GM12878 (cell line): ENCODE data around the gene CSMD2. TPM values are rescaled to one million over a fixed set of nuclear protein-coding genes. Genes with fewer than 3 reads are reported as not detected.

ENCODE experiments used
- ATAC-seq: fragments of 200-7000 bp; cut with Tn5 transposase; 3 replicates; pipeline ENCODE4 v1.9.1; 2020; ENCODE audit warnings: mild to moderate bottlenecking, moderate library complexity
- BruUV-seq: library from RNA; stranded (reverse); fragments of 400-500 nt; replicated peaks from 2 replicates; lab custom pipeline; 2021; lab: Mats Ljungman, UMichigan
- CTCF ChIA-PET: fragments of 300-600 bp; sonication (Branson Sonifier 250); formaldehyde crosslinking; extraction: SDS; loops from one replicate; lab custom pipeline; 2021; ENCODE audit warnings: inconsistent platforms; lab: Yijun Ruan, JAX
- POLR2A ChIA-PET: fragments of 350-600 bp; formaldehyde crosslinking; extraction: SDS; loops from one replicate; lab custom pipeline; 2021; ENCODE audit warnings: inconsistent platforms; lab: Charles Lee
- RAD21 ChIA-PET: fragments of 300-600 bp; sonication (Branson Sonifier 250); formaldehyde crosslinking; loops from one replicate; lab custom pipeline; 2023; ENCODE audit warnings: antibody characterized with exemption; ENCODE audit not compliant: unreplicated experiment; lab: Charles Lee
- SMC1A ChIA-PET: fragments of 300-600 bp; sonication (Branson Sonifier 250); formaldehyde crosslinking; loops from one replicate; lab custom pipeline; 2023; ENCODE audit not compliant: unreplicated experiment, uncharacterized antibody; lab: Charles Lee
- DNase-seq: peaks from one replicate; pipeline ENCODE4 v3.0.0-alpha.2; 2011; ENCODE audit warnings: low read depth, low spot score
- FAIRE-seq: peaks from 3 replicates; lab custom pipeline; 2011; peaks lifted over from hg19 to GRCh38; lab: Jason Lieb, UNC
- H2AFZ ChIP-seq: 2 replicates; pipeline ENCODE4 v1.6.0; 2011; ENCODE audit warnings: low read depth, low read length, control low read depth; ENCODE audit not compliant: control insufficient read depth
- H3K27ac ChIP-seq: 2 replicates; pipeline ENCODE4 v1.5.1; 2011; ENCODE audit warnings: control low read depth; ENCODE audit not compliant: control insufficient read depth, insufficient read depth
- H3K27me3 ChIP-seq, 2 experiments: replicated peaks in 1 of 2; 2 replicates each; pipeline versions ENCODE4 v1.6.0 to v1.6.1; 2011; ENCODE audit warnings: low read length in 1 of 2; ENCODE audit not compliant: control insufficient read depth in 2 of 2, insufficient read depth in 2 of 2
- H3K36me3 ChIP-seq, 2 experiments: 2 replicates each; pipeline ENCODE4 v1.5.1; 2011; ENCODE audit warnings: low read length in 1 of 2; ENCODE audit not compliant: control insufficient read depth in 2 of 2, insufficient read depth in 2 of 2
- H3K4me1 ChIP-seq: 2 replicates; pipeline ENCODE4 v1.6.1; 2011; ENCODE audit warnings: mild to moderate bottlenecking, low read length, moderate library complexity, mixed read lengths; ENCODE audit not compliant: control insufficient read depth, insufficient read depth
- H3K4me2 ChIP-seq: 2 replicates; pipeline ENCODE4 v1.6.0; 2011; ENCODE audit warnings: control low read depth; ENCODE audit not compliant: control insufficient read depth, insufficient read depth
- H3K4me3 ChIP-seq: fragments of 200-600 bp; sonication (generic); 2 replicates; pipeline ENCODE4 v1.5.1; 2016
- H3K79me2 ChIP-seq: 2 replicates; pipeline ENCODE4 v1.6.0; 2011; ENCODE audit warnings: low read length; ENCODE audit not compliant: control insufficient read depth, insufficient read depth
- H3K9ac ChIP-seq: 2 replicates; pipeline ENCODE4 v1.8.0; 2011; ENCODE audit warnings: low read length, control low read depth, mixed read lengths; ENCODE audit not compliant: control insufficient read depth, insufficient read depth
- H3K9me3 ChIP-seq: replicated peaks from 3 replicates; pipeline ENCODE4 v1.5.1; 2011; ENCODE audit warnings: mild to moderate bottlenecking, low read length; ENCODE audit not compliant: control insufficient read depth, insufficient read depth
- H4K20me1 ChIP-seq: 2 replicates; pipeline ENCODE4 v1.6.0; 2011; ENCODE audit not compliant: control insufficient read depth, insufficient read depth
- BCL11A ChIP-seq: IDR thresholded peaks from 2 replicates; pipeline ENCODE4 v1.6.1; 2011; ENCODE audit warnings: low read depth, low read length
- FOXM1 ChIP-seq: IDR thresholded peaks from 2 replicates; pipeline ENCODE4 v1.6.1; 2012; ENCODE audit warnings: low read depth, mild to moderate bottlenecking, inconsistent platforms, low read length, moderate library complexity
- LARP7 ChIP-seq: fragments of 450-650 bp; IDR thresholded peaks from 2 replicates; pipeline ENCODE4 v1.6.1; 2017; ENCODE audit warnings: mild to moderate bottlenecking
- MTA2 ChIP-seq: fragments of 450-650 bp; IDR thresholded peaks from 2 replicates; pipeline ENCODE4 v1.6.1; 2016; ENCODE audit warnings: low read depth, mild to moderate bottlenecking, moderate library complexity
- NR2C2 ChIP-seq: IDR thresholded peaks from 2 replicates; pipeline ENCODE4 v1.6.1; 2011; ENCODE audit warnings: borderline replicate concordance, low read depth; ENCODE audit not compliant: control insufficient read depth, insufficient read length
- RBBP5 ChIP-seq: fragments of 200-600 bp; sonication (generic); conservative IDR thresholded peaks from 2 replicates; pipeline ENCODE4 v1.6.1; 2016
- YBX1 ChIP-seq: fragments of 450-650 bp; IDR thresholded peaks from 2 replicates; pipeline ENCODE4 v1.6.1; 2016; ENCODE audit warnings: antibody characterized with exemption
- WGBS: methylation state at CpG from one replicate; pipeline ENCODE4 v1.1.6; 2016; ENCODE audit warnings: low lambda C conversion rate; ENCODE audit not compliant: insufficient replicate concordance, insufficient coverage; ENCODE audit errors: missing lambda C conversion rate; 5-methylcytosine and 5-hydroxymethylcytosine counted together
- in situ Hi-C: fragments of 300-500 bp; cut with MboI; formaldehyde crosslinking; loops from 9 replicates; pipeline ENCODE4 v1.14.3; 2018; ENCODE audit warnings: mixed read lengths
- intact Hi-C: fragments of 100-400 bp; cut with micrococcal nuclease; formaldehyde crosslinking; loops from one replicate; pipeline ENCODE4 v1.14.2; 2022; ENCODE audit not compliant: unreplicated experiment
- polyA plus RNA-seq, 11 experiments: library from polyadenylated mRNA; depleted of rRNA in 4 of 11; unstranded in 6 of 11; stranded (reverse) in 5 of 11; fragments of >200 nt; fragmentation: Nextera tagmentation in 4 of 11; fragmentation: Illumina TruSeq in 1 of 11; extraction: Ambion mirVana in 4 of 11; extraction: Trizol in 1 of 11; gene quantifications; 1 replicate in 1 of 11; 2 replicates in 10 of 11; pipeline versions ENCODE4 v1.2.1 to v1.2.3, GENCODE V29; 2011 to 2016; ENCODE audit warnings: inconsistent platforms in 2 of 11, missing spikeins in 2 of 11, low read depth in 1 of 11
- total RNA-seq, 4 experiments: library from RNA; depleted of rRNA in 3 of 4; stranded (reverse); fragments of >200 nt in 3 of 4; fragmentation: Illumina TruSeq in 1 of 4; extraction: Trizol in 1 of 4; gene quantifications; 2 replicates each; pipeline versions ENCODE4 v1.2.1 to v1.2.3, GENCODE V29; 2013 to 2021
- TF ChIP-seq, protein P1 (sequence below): fragments of 450-650 bp; IDR thresholded peaks from 2 replicates; pipeline ENCODE4 v1.6.1; 2017; ENCODE audit warnings: mild to moderate bottlenecking, moderate library complexity
- TF ChIP-seq, protein P2 (sequence below): IDR thresholded peaks from 2 replicates; pipeline ENCODE4 v1.6.1; 2012; ENCODE audit warnings: low read length, inconsistent platforms
- TF ChIP-seq, protein P3 (sequence below): fragments of 450-650 bp; conservative IDR thresholded peaks from 2 replicates; pipeline ENCODE4 v1.6.1; 2017; ENCODE audit warnings: mild to moderate bottlenecking, moderate library complexity
- TF ChIP-seq, protein P4 (sequence below): fragments of 450-650 bp; IDR thresholded peaks from 2 replicates; pipeline ENCODE4 v1.6.1; 2017; ENCODE audit warnings: borderline replicate concordance

CSMD2 gene
- total and polyA plus RNA-seq, 10 of the 15 experiments (the other 5 are each of a cell fraction or from before 2014, with no cell fraction given) = under 0.01 TPM; not detected in 9

DNA sequence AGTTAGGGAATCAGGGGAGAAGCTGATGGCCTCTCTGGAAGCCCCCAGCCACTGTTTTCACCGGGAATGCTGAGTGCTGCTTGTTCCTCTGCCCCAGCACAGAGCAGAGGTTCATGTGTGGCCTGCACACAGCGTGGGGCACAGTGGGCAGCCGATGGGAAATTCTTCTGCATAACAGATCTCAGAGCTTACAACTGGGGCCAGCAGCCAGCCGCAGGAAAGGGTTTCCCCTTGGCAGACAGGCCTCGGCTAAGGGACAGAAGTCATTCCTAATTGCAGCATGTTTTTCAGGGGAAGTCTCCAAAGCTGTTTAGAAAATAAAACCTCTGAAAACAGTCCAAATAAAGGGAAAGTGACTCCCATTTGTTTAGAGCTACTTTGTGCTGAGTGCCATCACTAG is 278.5 kb downstream of the CSMD2 start (continued):
- TF ChIP-seq, protein P1, sequence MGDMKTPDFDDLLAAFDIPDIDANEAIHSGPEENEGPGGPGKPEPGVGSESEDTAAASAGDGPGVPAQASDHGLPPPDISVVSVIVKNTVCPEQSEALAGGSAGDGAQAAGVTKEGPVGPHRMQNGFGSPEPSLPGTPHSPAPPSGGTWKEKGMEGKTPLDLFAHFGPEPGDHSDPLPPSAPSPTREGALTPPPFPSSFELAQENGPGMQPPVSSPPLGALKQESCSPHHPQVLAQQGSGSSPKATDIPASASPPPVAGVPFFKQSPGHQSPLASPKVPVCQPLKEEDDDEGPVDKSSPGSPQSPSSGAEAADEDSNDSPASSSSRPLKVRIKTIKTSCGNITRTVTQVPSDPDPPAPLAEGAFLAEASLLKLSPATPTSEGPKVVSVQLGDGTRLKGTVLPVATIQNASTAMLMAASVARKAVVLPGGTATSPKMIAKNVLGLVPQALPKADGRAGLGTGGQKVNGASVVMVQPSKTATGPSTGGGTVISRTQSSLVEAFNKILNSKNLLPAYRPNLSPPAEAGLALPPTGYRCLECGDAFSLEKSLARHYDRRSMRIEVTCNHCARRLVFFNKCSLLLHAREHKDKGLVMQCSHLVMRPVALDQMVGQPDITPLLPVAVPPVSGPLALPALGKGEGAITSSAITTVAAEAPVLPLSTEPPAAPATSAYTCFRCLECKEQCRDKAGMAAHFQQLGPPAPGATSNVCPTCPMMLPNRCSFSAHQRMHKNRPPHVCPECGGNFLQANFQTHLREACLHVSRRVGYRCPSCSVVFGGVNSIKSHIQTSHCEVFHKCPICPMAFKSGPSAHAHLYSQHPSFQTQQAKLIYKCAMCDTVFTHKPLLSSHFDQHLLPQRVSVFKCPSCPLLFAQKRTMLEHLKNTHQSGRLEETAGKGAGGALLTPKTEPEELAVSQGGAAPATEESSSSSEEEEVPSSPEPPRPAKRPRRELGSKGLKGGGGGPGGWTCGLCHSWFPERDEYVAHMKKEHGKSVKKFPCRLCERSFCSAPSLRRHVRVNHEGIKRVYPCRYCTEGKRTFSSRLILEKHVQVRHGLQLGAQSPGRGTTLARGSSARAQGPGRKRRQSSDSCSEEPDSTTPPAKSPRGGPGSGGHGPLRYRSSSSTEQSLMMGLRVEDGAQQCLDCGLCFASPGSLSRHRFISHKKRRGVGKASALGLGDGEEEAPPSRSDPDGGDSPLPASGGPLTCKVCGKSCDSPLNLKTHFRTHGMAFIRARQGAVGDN = no peak
- no peak for TF ChIP-seq MTA2

DNA sequence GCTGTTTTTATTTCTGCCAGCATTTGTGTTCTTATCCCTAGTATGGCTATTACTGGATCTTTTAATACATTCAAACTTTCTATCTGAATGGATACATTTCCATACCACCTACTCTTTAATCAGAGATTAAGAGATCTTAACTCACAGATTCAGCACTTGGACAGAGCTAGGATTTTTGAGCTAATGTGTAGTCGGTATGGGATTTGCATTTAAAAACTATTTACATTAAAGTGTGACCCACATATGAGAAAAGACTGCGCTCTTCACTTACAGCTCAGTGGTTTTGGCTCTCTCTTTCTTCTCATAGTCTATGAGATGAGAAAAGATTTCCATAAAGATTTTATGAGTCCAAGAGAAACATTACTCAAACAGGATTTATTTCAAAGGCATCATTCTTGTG is 284.7 kb downstream of the CSMD2 start:
- Histone ChIP-seq H3K4me3 (no peak overlapping the region), H3K27ac (no peak overlapping the region), H4K20me1 (no peaks in the 10 kb centered on the region), H3K79me2 (no peaks in the 10 kb centered on the region), H3K27me3 (no peaks in the 10 kb centered on the region; a peak in 1 of 4 replicates), H3K4me2 (no peak overlapping the region), H3K9ac (no peak overlapping the region), H3K4me1 (no peaks in the 10 kb centered on the region), H3K36me3 (no peaks in the 10 kb centered on the region), H2AFZ (no peak overlapping the region), H3K9me3 (no peaks in the 10 kb centered on the region)
- ChIA-PET POLR2A (no interaction called here), CTCF (no interaction called here), RAD21 (no interaction called here), SMC1A (interaction anchor here (1.4 kb wide), 1 partner anchor 9 kb away, joined by 3 read pairs; no protein-coding TSS in a partner anchor)
- no TSS peak for BruUV-seq
- in situ Hi-C loops = no loop called here
- FAIRE-seq (no peak), ATAC-seq (no peak), DNase-seq (no peak)
- intact Hi-C loops = no loop called here
- 5% methylated on average over 2 of the region's 2 CpGs for WGBS
- TF ChIP-seq, protein P2, sequence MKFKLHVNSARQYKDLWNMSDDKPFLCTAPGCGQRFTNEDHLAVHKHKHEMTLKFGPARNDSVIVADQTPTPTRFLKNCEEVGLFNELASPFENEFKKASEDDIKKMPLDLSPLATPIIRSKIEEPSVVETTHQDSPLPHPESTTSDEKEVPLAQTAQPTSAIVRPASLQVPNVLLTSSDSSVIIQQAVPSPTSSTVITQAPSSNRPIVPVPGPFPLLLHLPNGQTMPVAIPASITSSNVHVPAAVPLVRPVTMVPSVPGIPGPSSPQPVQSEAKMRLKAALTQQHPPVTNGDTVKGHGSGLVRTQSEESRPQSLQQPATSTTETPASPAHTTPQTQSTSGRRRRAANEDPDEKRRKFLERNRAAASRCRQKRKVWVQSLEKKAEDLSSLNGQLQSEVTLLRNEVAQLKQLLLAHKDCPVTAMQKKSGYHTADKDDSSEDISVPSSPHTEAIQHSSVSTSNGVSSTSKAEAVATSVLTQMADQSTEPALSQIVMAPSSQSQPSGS = no peak
- TF ChIP-seq YBX1 = no peak
- TF ChIP-seq LARP7 = no peak
- no peak for TF ChIP-seq BCL11A
- TF ChIP-seq, protein P3, sequence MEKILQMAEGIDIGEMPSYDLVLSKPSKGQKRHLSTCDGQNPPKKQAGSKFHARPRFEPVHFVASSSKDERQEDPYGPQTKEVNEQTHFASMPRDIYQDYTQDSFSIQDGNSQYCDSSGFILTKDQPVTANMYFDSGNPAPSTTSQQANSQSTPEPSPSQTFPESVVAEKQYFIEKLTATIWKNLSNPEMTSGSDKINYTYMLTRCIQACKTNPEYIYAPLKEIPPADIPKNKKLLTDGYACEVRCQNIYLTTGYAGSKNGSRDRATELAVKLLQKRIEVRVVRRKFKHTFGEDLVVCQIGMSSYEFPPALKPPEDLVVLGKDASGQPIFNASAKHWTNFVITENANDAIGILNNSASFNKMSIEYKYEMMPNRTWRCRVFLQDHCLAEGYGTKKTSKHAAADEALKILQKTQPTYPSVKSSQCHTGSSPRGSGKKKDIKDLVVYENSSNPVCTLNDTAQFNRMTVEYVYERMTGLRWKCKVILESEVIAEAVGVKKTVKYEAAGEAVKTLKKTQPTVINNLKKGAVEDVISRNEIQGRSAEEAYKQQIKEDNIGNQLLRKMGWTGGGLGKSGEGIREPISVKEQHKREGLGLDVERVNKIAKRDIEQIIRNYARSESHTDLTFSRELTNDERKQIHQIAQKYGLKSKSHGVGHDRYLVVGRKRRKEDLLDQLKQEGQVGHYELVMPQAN = no peak
- TF ChIP-seq NR2C2 = no peak
- no peak for TF ChIP-seq RBBP5
- TF ChIP-seq, protein P4, sequence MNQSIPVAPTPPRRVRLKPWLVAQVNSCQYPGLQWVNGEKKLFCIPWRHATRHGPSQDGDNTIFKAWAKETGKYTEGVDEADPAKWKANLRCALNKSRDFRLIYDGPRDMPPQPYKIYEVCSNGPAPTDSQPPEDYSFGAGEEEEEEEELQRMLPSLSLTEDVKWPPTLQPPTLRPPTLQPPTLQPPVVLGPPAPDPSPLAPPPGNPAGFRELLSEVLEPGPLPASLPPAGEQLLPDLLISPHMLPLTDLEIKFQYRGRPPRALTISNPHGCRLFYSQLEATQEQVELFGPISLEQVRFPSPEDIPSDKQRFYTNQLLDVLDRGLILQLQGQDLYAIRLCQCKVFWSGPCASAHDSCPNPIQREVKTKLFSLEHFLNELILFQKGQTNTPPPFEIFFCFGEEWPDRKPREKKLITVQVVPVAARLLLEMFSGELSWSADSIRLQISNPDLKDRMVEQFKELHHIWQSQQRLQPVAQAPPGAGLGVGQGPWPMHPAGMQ = no peak
- TF ChIP-seq FOXM1 = no peak
